Retinal pigment epithelial cell (primary cell): ENCODE measurements around the gene SPTBN1.

Experiments used
- DNase-seq: peaks from one replicate; pipeline ENCODE4 v3.0.0-alpha.2; 2010; ENCODE audit warnings: low read depth
- H3K4me3 ChIP-seq: 2 replicates; pipeline ENCODE4 v1.5.1; 2011; ENCODE audit warnings: mild to moderate bottlenecking, low read length, control low read depth, moderate library complexity
- TF ChIP-seq, protein P1 (sequence below): conservative IDR thresholded peaks from 2 replicates; pipeline ENCODE4 v1.5.1; 2011; ENCODE audit warnings: low read depth, low read length, control low read depth, inconsistent platforms

The SPTBN1 gene

DNA sequence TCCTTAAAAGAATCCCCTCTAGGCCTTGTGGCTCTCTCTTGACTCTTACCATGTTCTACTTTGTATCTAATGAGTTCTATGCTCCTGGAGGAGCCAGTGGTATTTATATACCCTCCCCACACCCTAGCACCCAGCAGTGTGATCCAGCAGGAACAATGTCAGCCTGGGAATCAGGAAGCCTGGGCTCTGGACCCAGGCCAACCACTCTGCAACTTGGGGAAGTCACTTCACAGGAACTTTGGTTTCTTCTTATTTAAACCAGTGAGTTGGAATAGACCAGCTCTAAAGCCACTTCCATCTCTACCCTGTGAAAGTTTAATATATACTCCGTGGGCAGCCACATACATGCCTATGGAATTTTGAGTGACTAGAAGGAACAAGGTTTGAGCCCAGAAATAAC lies 11.6 kb upstream of the SPTBN1 start:
- H3K4me3 ChIP-seq, result no peak overlapping the region
- TF ChIP-seq, protein P1, sequence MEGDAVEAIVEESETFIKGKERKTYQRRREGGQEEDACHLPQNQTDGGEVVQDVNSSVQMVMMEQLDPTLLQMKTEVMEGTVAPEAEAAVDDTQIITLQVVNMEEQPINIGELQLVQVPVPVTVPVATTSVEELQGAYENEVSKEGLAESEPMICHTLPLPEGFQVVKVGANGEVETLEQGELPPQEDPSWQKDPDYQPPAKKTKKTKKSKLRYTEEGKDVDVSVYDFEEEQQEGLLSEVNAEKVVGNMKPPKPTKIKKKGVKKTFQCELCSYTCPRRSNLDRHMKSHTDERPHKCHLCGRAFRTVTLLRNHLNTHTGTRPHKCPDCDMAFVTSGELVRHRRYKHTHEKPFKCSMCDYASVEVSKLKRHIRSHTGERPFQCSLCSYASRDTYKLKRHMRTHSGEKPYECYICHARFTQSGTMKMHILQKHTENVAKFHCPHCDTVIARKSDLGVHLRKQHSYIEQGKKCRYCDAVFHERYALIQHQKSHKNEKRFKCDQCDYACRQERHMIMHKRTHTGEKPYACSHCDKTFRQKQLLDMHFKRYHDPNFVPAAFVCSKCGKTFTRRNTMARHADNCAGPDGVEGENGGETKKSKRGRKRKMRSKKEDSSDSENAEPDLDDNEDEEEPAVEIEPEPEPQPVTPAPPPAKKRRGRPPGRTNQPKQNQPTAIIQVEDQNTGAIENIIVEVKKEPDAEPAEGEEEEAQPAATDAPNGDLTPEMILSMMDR, result no peak
- no peak for DNase-seq

DNA sequence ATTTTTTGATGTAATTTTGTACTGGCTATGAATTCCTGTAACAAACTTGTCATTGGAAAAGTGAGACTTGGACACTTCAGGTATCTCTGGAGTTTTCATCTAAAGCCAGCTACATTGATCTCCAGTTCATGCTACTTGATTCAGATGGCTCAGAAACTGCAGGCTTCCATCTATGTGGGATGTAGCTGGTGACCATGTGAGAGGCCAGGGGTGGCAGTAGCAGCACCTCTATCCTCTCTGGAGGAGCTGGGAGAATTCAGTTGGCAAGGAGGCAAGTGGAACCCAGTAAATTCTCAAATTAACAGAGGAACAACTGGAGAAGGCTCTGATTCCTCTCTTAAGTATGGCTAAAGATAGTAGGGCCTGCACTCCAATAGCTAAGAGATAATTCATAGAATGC lies 10.0 kb upstream of the SPTBN1 start:
- no peak overlapping the region for H3K4me3 ChIP-seq
- TF ChIP-seq, protein P1, result no peak
- DNase-seq, result no peak

DNA sequence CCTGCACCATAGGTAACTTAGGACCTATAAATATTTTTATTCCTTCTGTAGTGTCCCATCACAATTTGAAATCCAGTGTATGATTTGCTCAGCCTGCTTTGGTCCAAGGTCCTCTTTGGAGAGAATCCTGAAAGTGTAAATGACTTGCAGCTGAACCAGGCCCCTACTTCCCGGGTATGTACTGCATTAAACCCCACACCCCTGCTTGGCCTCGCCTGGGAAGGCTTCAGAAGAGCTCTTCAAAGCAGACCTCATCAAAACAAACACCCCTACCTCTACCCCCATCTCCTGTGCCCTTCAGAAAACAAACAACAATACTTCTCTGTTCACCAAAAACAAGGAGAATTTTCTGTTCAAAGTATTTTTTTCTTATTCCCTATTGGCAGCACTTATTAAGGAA lies 9.5 kb upstream of the SPTBN1 start:
- DNase-seq, result no peak
- TF ChIP-seq, protein P1, result no peak
- H3K4me3 ChIP-seq, result no peak overlapping the region

DNA sequence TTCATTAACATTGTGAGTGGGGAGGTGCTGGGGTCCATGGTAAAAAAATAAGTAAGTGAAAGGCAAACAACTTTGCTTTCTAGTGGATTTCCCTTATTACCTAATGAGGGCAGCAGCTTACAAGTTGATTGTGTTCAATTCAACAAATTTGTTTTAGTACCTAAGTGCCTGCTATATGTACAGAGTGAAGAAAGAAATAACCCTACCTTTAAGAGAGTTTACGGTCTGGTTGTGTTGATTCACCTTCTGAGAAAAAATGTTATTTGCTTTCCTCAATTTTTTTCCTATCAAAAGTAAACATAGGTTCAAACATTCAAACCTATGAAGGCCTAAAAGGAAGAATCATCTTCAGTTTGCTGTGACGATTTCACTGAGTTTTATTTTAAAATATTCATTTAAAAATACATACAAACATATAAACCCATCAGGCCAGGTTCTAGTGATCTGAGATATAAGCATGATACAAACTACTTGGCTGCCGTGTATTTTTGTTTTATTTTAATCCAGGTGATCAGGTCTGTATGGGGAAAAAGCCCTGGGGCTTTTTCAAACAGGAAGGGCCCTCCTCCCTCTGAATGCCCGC lies 1.5 kb upstream of the SPTBN1 start:
- H3K4me3 ChIP-seq, result peak overlapping the region; percentile 64
- no peak for DNase-seq
- TF ChIP-seq, protein P1, result no peak

DNA sequence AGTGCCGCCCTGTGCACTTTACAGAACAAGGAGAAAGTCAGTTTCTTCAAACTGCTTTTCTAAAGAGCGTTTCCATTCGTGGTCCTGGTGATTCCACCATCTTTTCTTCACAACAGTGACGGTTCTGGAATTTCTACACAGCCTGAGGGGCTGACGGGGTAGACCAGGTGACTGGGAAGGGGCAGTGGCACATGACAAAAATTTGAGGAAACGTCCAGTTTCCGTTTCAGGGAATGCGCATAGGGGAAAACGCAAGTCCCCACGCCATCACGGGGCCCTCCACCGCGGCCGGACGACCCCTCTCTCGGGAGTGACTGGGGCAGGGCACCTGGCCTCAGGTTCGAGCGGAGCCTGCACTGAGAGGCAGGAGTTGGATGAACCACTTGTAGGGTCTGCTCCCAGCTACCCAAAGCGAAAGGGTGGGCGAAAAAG lies 980 bp upstream of the SPTBN1 start:
- DNase-seq, result no peak
- H3K4me3 ChIP-seq, result peak overlapping the region; percentile 64
- TF ChIP-seq, protein P1, result no peak

DNA sequence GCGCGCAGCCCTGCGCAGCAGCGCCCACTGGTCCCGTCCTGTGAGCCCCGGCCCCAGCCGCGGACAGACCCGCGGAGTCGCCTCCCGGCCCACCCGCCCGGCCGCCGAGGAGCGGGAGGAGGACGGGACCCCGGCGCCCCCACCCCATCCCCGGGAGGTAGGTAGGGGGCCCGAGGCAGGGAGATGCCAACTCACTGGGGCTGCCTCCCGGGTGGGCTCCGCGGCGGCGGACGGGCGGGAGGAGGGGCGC lies 160 bp downstream of the SPTBN1 start:
- no peak for DNase-seq
- TF ChIP-seq, protein P1, result no peak
- H3K4me3 ChIP-seq, result peak overlapping the region; percentile 83

DNA sequence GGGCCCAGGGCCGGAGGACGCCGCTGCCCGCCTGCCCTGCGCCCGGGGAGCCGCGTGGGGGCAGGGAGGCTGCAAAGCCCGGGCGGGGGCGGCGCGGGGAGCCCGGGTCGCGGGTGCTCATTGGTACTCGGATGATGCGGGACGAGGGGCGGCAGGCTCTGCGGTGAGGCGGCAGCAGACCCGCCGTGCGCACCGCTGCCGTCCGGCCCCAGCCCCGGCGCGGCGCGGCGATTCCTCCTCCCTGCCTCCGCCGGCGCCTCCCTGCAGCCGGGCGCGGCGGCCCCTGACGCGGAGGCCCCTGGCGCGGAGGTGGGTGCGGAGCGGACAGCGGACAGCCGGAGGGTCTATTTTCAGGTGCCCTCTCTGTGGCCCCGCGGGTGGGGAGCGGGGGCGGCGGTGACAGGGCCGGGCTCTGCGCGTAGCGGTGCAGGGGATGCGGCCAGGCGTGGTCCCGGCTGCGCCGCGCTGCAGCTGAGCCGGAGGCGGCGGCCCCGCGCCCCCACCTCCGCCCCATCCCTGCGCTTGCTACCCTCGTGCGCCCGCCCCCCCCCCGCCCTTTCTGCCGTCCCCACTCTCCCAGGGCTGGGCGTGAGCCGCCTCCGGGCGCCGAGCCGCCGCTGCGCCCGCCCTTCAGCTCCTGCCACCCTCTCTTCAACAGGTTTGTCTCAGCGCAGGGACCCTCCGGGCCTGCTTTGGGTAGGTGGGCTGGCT lies 640 bp downstream of the SPTBN1 start:
- TF ChIP-seq, protein P1, result no peak
- H3K4me3 ChIP-seq, result peak overlapping the region; percentile 83
- no peak for DNase-seq
